GM19099 (cell line): ENCODE results near the gene LCOR.

Experiments used
- POLR2A ChIP-seq: IDR thresholded peaks from 3 replicates; pipeline ENCODE4 v1.6.1; 2011; ENCODE audit warnings: low read depth; ENCODE audit not compliant: insufficient read length; ENCODE audit errors: extremely low read depth

The LCOR gene

GRCh38 chr10:96860631-96861277, 28.7 kb downstream of the LCOR start:
- no peak for TF ChIP-seq POLR2A

- no peak for TF ChIP-seq POLR2A
These were observed 31.9 kb downstream of the LCOR start for GRCh38 chr10:96863922-96864543.

- TF ChIP-seq POLR2A: no peak
These were observed 41.0 kb downstream of the LCOR start for GRCh38 chr10:96873086-96873485.

- no peak for TF ChIP-seq POLR2A
These were observed 41.8 kb downstream of the LCOR start for GRCh38 chr10:96873756-96874467.

- no peak for TF ChIP-seq POLR2A
These were observed 46.0 kb downstream of the LCOR start for GRCh38 chr10:96878057-96878456.

GRCh38 chr10:96880575-96880974, 48.5 kb downstream of the LCOR start:
- TF ChIP-seq POLR2A: no peak

GRCh38 chr10:96889415-96890171, 57.5 kb downstream of the LCOR start:
- no peak for TF ChIP-seq POLR2A

- no peak for TF ChIP-seq POLR2A
These were observed 58.0 kb downstream of the LCOR start for GRCh38 chr10:96890172-96890513.

GRCh38 chr10:96890580-96890979, 58.5 kb downstream of the LCOR start:
- no peak for TF ChIP-seq POLR2A

GRCh38 chr10:96891840-96892239, 59.7 kb downstream of the LCOR start:
- no peak for TF ChIP-seq POLR2A

GRCh38 chr10:96895662-96896424, 63.7 kb downstream of the LCOR start:
- no peak for TF ChIP-seq POLR2A

GRCh38 chr10:96896884-96897589, 64.9 kb downstream of the LCOR start:
- TF ChIP-seq POLR2A: no peak

GRCh38 chr10:96902117-96902516, 70.0 kb downstream of the LCOR start:
- TF ChIP-seq POLR2A: no peak

GRCh38 chr10:96902731-96903358, 70.7 kb downstream of the LCOR start:
- no peak for TF ChIP-seq POLR2A

GRCh38 chr10:96904648-96905047, 72.5 kb downstream of the LCOR start:
- no peak for TF ChIP-seq POLR2A
